Measurements from ENCODE around the gene KRT76. TPM values are rescaled to one million over a fixed set of nuclear protein-coding genes. Genes with fewer than 3 reads are reported as not detected.
"Not testable (repeated sequence)": the region's sequence is repeated elsewhere in the genome, so short reads cannot be mapped to it uniquely, and the experiment has no call there.

Gene KRT76
- total RNA-seq, 2 experiments from 2014 or later, result not detected

GRCh38 chr12:52806169-52806811 is 29.1 kb upstream of the KRT76 start:
- Mint-ChIP-seq H3K9me3 (no peaks in the 10 kb centered on the region), H3K4me3 (no peak overlapping the region), H3K36me3 (no peaks in the 10 kb centered on the region)

DNA sequence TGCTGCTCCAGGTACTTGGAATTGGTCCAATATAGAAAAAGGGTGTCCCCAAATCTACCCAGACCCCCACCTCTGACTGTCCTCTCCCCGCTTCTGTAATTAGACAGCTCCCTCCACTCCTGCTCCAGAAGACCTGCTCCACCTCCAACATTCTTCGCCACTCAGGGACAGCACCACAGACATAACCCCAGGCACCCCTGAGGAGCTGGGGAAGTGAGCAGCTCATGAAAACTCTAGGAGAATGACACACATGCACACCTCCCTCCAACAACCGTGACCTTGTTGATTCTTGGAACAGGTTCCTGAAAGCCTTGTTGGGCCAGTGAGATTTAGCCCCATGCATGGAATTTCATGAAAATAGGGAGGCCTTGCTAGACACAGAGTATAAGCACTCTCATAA is 28.6 kb upstream of the KRT76 start:
- DNase-seq, result no peak
- no peak overlapping the region for H3K27ac Mint-ChIP-seq
- H3K9me3 Mint-ChIP-seq, result no peaks in the 10 kb centered on the region
- no peak overlapping the region for H3K4me3 Mint-ChIP-seq
- no peaks in the 10 kb centered on the region for H3K36me3 Mint-ChIP-seq
- H3K27me3 Mint-ChIP-seq, result no peaks in the 10 kb centered on the region
- H3K4me1 Mint-ChIP-seq, result peaks cover 2% of the 10 kb centered on the region

More at GRCh38 chr12:52806169-52806811, 29.1 kb upstream of the KRT76 start:
- peaks cover 2% of the 10 kb centered on the region for H3K4me1 Mint-ChIP-seq
- H3K27me3 Mint-ChIP-seq, result no peaks in the 10 kb centered on the region
- no peak overlapping the region for H3K27ac Mint-ChIP-seq
- no peak for DNase-seq

DNA sequence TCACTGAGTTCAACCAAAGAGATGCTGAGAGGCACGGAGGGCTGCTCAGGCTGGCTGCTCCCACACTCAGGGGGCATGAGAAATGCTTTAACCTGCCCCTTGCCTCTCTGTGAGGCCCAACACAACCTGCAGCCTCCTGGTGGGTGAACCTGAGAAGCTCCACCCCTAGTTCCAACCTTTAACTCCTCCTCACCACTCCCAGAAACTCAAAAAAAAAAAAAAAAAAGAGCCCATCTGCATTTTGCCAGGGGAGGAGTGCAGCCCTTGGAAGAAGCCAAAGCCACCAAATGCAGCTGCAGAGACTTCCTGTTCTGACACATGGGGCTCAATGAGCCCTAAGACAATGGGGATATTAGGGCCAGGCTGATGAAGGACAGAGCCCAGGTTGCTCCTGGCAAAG is 27.9 kb upstream of the KRT76 start:
- no peak for DNase-seq
- no peak overlapping the region for H3K27ac Mint-ChIP-seq
- H3K27me3 Mint-ChIP-seq, result no peaks in the 10 kb centered on the region
- H3K36me3 Mint-ChIP-seq, result no peaks in the 10 kb centered on the region
- H3K9me3 Mint-ChIP-seq, result no peaks in the 10 kb centered on the region
- peaks cover 2% of the 10 kb centered on the region for H3K4me1 Mint-ChIP-seq
- H3K4me3 Mint-ChIP-seq, result no peak overlapping the region

DNA sequence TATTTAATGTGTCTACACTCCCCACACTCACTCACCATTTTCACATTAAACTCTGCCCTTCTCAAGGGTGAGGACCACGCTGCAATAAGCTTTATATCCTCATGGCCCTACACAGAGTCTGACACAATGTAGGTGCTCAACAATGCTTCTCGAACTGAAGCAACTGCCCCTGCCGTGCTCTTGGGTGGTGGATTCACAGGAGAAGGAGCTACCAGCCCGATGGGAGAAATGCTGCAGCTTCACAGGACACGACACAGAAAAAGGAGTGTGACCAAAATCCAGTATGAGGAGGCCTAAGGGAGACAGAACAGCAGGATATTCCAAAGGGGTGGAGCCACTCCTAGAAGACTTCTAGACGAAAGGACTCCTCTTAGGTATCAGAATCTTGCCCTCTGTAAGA is 25.3 kb upstream of the KRT76 start:
- H3K4me1 Mint-ChIP-seq, result peaks cover 2% of the 10 kb centered on the region
- no peak for DNase-seq
- H3K4me3 Mint-ChIP-seq, result no peak overlapping the region
- H3K36me3 Mint-ChIP-seq, result no peaks in the 10 kb centered on the region
- H3K27ac Mint-ChIP-seq, result no peak overlapping the region
- no peaks in the 10 kb centered on the region for H3K9me3 Mint-ChIP-seq
- no peaks in the 10 kb centered on the region for H3K27me3 Mint-ChIP-seq

GRCh38 chr12:52801773-52802172 is 24.6 kb upstream of the KRT76 start:
- Mint-ChIP-seq H3K9me3 (no peaks in the 10 kb centered on the region), H3K36me3 (no peaks in the 10 kb centered on the region), H3K4me1 (peaks cover 2% of the 10 kb centered on the region), H3K27me3 (no peaks in the 10 kb centered on the region), H3K4me3 (no peak overlapping the region), H3K27ac (no peak overlapping the region)
- no peak for DNase-seq

- no peak for DNase-seq
- Mint-ChIP-seq H3K4me1 (peaks cover 2% of the 10 kb centered on the region), H3K4me3 (no peak overlapping the region), H3K27me3 (no peaks in the 10 kb centered on the region), H3K9me3 (no peaks in the 10 kb centered on the region), H3K36me3 (no peaks in the 10 kb centered on the region), H3K27ac (no peak overlapping the region)
These were observed 23.2 kb upstream of the KRT76 start for GRCh38 chr12:52800259-52800917.

DNA sequence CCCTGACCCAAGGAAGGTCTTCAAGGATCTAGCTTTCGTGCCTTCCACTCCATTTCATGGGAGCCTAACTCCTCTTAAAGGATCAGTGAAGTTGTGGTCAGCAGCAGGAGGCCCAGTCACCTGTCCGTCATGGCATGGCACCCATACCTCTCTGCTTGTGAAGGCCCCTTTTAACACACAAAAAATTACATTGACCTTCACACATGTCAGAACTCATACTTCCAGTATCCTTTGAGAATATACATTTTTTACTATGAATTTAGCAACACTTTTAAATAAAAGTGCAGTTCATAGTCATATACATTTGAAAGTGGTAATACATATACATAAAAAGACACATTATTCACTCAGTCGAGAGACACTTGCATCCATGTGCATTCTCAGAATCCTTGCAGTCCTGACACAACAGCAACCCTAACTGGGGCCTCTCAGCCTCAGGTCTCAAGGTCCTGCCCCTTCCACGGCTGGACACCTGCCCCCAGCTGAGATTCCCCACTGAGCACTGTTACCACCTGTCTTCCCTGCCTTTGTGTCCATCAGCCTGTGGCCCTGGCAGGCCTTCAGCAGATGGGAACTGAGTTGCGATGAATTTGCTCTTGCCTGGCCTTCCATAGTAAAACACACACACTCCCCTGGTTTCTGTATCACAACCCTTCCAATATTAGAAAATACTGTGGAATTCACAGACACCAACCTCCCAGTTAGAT is 22.5 kb upstream of the KRT76 start:
- peaks cover under 1% of the 10 kb centered on the region for H3K4me1 Mint-ChIP-seq
- no peaks in the 10 kb centered on the region for H3K27me3 Mint-ChIP-seq
- H3K36me3 Mint-ChIP-seq, result no peaks in the 10 kb centered on the region
- DNase-seq, result no peak
- no peak overlapping the region for H3K4me3 Mint-ChIP-seq
- no peaks in the 10 kb centered on the region for H3K9me3 Mint-ChIP-seq
- H3K27ac Mint-ChIP-seq, result no peak overlapping the region

- H3K4me1 Mint-ChIP-seq, result peaks cover 7% of the 10 kb centered on the region
- H3K9me3 Mint-ChIP-seq, result no peaks in the 10 kb centered on the region
- DNase-seq, result no peak
- no peak overlapping the region for H3K4me3 Mint-ChIP-seq
- no peaks in the 10 kb centered on the region for H3K27me3 Mint-ChIP-seq
- no peaks in the 10 kb centered on the region for H3K36me3 Mint-ChIP-seq
- H3K27ac Mint-ChIP-seq, result no peak overlapping the region
These were observed 21.7 kb upstream of the KRT76 start for GRCh38 chr12:52798671-52799504.

DNA sequence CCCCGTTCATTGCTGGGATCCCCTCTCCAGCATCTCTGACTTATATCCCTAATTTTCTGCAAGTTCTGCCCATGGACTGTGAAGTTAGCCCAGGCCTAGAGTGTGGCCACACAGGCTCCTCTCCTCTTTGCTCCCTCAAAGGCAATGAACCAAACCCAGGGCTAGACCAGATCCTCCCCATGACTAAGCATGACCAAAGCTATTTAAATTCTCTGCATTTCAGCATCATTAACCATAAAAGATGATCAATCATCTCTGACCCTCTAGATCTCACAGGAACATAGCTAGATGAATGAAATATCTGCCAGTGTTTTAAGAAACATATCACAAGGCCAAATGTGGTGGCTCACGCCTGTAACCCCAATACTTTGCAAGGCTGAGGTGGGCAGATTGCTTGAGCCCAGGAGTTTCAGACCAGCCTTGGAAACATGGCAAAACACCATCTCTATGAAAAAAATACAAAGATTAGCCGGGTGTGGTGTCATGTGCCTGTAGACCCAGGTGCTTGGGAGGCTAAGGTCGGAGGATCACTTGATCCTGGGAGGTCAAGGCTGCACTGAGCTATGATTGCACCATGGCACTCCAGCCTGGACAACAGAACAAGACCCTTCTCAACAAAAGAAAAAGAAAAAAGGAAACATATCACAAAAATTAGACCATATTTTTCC is 21.0 kb upstream of the KRT76 start:
- Mint-ChIP-seq H3K4me1 (peaks cover 7% of the 10 kb centered on the region), H3K27me3 (no peaks in the 10 kb centered on the region), H3K36me3 (no peaks in the 10 kb centered on the region), H3K4me3 (no peak overlapping the region), H3K27ac (no peak overlapping the region), H3K9me3 (no peaks in the 10 kb centered on the region)
- no peak for DNase-seq

DNA sequence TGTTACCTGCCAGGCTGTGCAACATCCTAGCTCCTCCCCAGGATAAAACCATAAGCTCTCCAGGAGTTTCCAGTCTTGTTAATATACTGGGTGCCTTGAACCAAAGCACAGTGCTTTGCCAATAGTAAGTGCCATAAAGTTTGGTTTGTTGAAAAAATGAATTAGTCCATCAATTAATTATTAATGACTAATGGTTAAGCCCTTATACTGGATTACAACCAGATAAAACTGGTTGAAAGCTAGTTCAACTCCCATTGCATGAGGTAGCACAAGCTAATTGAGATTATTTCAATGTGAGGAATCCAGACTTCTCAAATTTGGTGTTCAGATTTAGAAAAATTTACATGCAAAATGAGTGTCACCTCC is 20.4 kb upstream of the KRT76 start:
- Mint-ChIP-seq H3K36me3 (no peaks in the 10 kb centered on the region), H3K9me3 (no peaks in the 10 kb centered on the region), H3K4me1 (peaks cover 7% of the 10 kb centered on the region), H3K4me3 (no peak overlapping the region), H3K27me3 (no peaks in the 10 kb centered on the region), H3K27ac (no peak overlapping the region)
- no peak for DNase-seq

DNA sequence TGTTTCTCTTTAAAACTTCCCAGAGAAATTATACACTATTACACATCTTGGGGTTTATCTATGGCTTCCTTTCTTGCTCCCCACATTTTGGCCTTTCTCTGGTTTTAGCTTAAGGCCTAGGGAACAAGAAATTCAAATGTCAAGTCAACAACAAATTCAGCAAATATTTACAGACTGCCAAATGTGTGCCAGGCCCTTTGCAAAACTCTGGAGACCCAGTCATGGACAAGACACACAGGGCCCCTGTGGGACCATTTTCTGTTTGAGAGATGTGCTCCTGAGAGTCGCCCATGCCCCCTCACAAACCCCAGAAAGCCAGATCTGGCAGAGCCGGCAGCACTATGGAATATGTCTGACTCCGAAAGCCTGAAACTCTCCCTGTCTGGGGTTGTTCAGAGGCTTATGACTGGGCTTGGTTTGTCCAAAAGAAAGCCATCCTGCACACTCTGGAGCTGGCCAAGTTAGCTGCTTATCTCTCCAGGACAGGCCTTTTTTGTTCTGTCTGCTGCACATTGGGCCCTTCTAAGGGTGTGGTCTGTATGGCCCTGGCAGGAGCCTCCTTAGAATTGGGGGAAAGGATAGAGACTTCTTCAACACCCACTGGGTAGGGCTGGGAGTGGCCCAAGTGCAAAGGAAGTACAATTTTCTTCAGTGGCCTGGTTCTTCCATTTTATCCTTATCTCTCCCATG is 19.8 kb upstream of the KRT76 start:
- H3K27me3 Mint-ChIP-seq, result no peaks in the 10 kb centered on the region
- H3K4me1 Mint-ChIP-seq, result peaks cover 9% of the 10 kb centered on the region
- H3K36me3 Mint-ChIP-seq, result no peaks in the 10 kb centered on the region
- no peaks in the 10 kb centered on the region for H3K9me3 Mint-ChIP-seq
- no peak for DNase-seq
- no peak overlapping the region for H3K27ac Mint-ChIP-seq
- H3K4me3 Mint-ChIP-seq, result no peak overlapping the region

DNA sequence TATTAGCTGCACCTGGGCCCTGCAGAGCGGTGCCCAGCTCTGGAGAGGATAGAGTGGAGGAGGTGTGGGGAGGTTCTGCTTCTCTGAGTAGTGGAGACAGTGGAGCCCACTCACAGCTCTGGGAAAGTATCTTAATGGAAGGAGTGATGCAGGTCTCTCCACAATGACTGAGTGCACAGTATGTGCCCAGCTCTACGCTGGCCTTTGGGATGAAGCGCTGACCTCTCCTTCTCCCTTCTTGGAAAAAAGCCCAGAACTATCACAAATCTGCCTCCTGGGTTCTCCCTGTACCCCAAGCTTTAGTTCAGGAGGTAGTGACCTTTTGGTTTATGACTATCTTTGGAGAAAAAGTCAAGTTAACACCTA is 19.3 kb upstream of the KRT76 start:
- Mint-ChIP-seq H3K4me1 (peaks cover 14% of the 10 kb centered on the region), H3K27ac (no peak overlapping the region), H3K9me3 (no peaks in the 10 kb centered on the region), H3K27me3 (no peaks in the 10 kb centered on the region), H3K36me3 (no peaks in the 10 kb centered on the region), H3K4me3 (no peak overlapping the region)
- DNase-seq, result no peak

DNA sequence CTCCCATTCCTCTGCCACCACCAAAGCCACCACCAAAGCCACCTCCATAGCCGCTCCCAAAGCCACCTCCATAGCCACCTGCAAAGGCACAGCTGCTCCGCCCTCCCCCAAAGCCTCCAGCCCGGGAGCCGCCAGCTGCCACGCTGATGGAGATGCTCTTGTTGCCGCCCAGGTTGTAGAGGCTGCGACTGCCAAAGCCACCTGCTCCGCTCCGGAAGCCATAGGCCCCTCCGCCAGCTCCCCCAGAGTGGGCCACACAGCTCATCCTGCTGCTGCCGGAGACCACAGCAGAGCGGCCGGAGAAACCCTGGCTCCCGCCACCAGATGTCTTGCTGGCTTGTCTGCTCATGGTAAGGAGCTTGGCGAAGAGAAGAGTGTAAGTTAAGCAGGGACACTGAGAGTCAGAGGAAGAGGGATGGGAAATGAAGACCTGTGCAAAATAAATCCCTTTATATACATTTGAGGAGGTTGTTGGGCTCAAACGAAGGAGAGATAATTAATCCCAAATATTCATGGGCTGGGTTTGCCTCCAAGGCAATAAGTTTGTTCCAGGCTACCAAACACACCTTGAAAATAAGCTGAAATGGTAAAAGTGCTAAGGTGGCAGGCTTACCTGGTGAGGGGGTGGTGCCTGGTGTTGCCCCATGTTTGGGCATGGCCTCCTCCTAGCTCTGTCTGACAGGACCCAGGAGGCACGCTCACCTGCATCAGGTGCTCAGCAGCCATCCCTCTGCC is 18.7 kb upstream of the KRT76 start, which contains the start of gene KRT3:
Gene KRT3, minus strand, starts transcription at position 424 of the 735 bp plus-strand sequence. Its CDS starts 75 bp downstream, at position 349.
- Mint-ChIP-seq H3K4me1 (peaks cover 15% of the 10 kb centered on the region), H3K36me3 (no peaks in the 10 kb centered on the region), H3K27me3 (peaks cover under 1% of the 10 kb centered on the region), H3K9me3 (no peaks in the 10 kb centered on the region), H3K27ac (no peak within 1 kb of the TSS), H3K4me3 (no peak within 1 kb of the TSS)
- DNase-seq, result no peak

DNA sequence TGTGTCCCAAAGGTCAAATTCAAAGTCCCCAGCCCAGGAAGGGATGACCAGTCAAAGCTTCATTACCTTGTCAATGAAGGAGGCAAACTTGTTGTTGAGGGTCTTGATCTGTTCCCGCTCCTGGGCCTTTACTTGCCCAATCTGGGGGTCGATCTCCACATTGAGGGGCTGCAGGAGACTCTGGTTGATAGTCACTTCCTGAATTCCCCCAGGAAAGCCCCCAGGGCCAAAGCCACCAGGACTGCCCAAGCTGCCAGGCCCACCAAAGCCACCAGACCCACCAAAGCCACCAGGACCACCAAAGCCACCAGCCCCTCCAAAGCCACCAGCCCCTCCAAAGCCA is 18.2 kb upstream of the KRT76 start:
- not testable (repeated sequence) for H3K36me3 Mint-ChIP-seq, H3K4me3 Mint-ChIP-seq, H3K27me3 Mint-ChIP-seq, H3K9me3 Mint-ChIP-seq, DNase-seq, H3K27ac Mint-ChIP-seq
- peaks cover 19% of the 10 kb centered on the region for H3K4me1 Mint-ChIP-seq

Measured in activated naive CD8-positive, alpha-beta T cell treated with anti-CD3 and anti-CD28 coated beads for 36 hours (primary cell).